SK-N-SH (cell line): Measurements from ENCODE around the gene MAD1L1. TPM values are rescaled to one million over a fixed set of nuclear protein-coding genes. Genes with fewer than 3 reads are reported as not detected.

Source experiments
- CTCF ChIA-PET: fragments of 300-600, 350-600 bp; formaldehyde crosslinking; extraction: SDS; loops from one replicate; lab custom pipeline; 2021; lab: Yijun Ruan, JAX
- POLR2A ChIA-PET: fragments of 350-600 bp; sonication (Branson Sonifier 250); formaldehyde crosslinking; extraction: SDS; loops from one replicate; lab custom pipeline; 2020; ENCODE audit warnings: antibody characterized with exemption, inconsistent platforms; lab: Yijun Ruan, JAX
- DNase-seq: peaks from one replicate; pipeline ENCODE4 v3.0.0; 2012
- H2AFZ ChIP-seq: fragments of 200-600 bp; sonication (generic); 2 replicates; pipeline ENCODE4 v1.8.1; 2016; ENCODE audit warnings: antibody characterized with exemption, mild to moderate bottlenecking, low read depth
- H3F3A ChIP-seq: fragments of 200-600 bp; sonication (generic); replicated peaks from 2 replicates; pipeline ENCODE3; 2016; ENCODE audit warnings: antibody characterized with exemption, mild to moderate bottlenecking; ENCODE audit not compliant: insufficient read depth
- H3K27ac ChIP-seq, 2 experiments: fragments of 200-500 bp in 1 of 2; fragments of 200-600 bp in 1 of 2; sonication (Bioruptor generic) in 1 of 2; sonication (generic), shearing (Covaris generic) in 1 of 2; 2 replicates each; pipeline versions ENCODE4 v1.5.1 to v1.6.1; 2014 to 2016; ENCODE audit warnings: low read depth in 2 of 2, inconsistent platforms in 1 of 2, low read length in 1 of 2, mild to moderate bottlenecking in 1 of 2, mixed read lengths in 1 of 2
- H3K27me3 ChIP-seq: fragments of 200-600 bp; sonication (generic), shearing (Covaris generic); 2 replicates; pipeline ENCODE4 v1.6.1; 2016; ENCODE audit warnings: mixed run types; ENCODE audit not compliant: insufficient read depth
- H3K36me3 ChIP-seq, 2 experiments: fragments of 200-500 bp in 1 of 2; fragments of 200-600 bp in 1 of 2; sonication (Bioruptor generic) in 1 of 2; sonication (generic) in 1 of 2; replicated peaks in 1 of 2; 2 replicates each; pipeline versions ENCODE3 to v1.5.1; 2014 to 2016; ENCODE audit warnings: low read length in 1 of 2, mild to moderate bottlenecking in 1 of 2; ENCODE audit not compliant: insufficient read depth in 2 of 2, control insufficient read depth in 1 of 2
- H3K4me1 ChIP-seq, 2 experiments: fragments of 200-500 bp in 1 of 2; fragments of 200-600 bp in 1 of 2; sonication (Bioruptor generic) in 1 of 2; sonication (generic), shearing (Covaris generic) in 1 of 2; 2 replicates each; pipeline versions ENCODE4 v1.5.1 to v1.6.1; 2014 to 2016; ENCODE audit warnings: low read depth in 1 of 2, low read length in 1 of 2, mixed run types in 1 of 2; ENCODE audit not compliant: insufficient read depth in 2 of 2, control insufficient read depth in 1 of 2
- H3K4me2 ChIP-seq: fragments of 200-600 bp; sonication (generic), shearing (Covaris generic); 2 replicates; pipeline ENCODE4 v1.6.1; 2017; ENCODE audit warnings: mixed run types
- H3K4me3 ChIP-seq, 2 experiments: fragments of 200-500 bp in 1 of 2; fragments of 200-600 bp in 1 of 2; sonication (Bioruptor generic) in 1 of 2; sonication (generic), shearing (Covaris generic) in 1 of 2; 2 replicates each; pipeline versions ENCODE4 v1.5.1 to v1.8.1; 2014 to 2016; ENCODE audit warnings: low read depth in 2 of 2, inconsistent platforms in 1 of 2, low read length in 1 of 2, mild to moderate bottlenecking in 1 of 2, mixed read lengths in 1 of 2, moderate library complexity in 1 of 2
- H3K79me2 ChIP-seq: fragments of 200-600 bp; sonication (generic); 2 replicates; pipeline ENCODE4 v1.8.1; 2017; ENCODE audit warnings: mild to moderate bottlenecking; ENCODE audit not compliant: insufficient read depth
- H3K9ac ChIP-seq: fragments of 200-600 bp; sonication (generic); 2 replicates; pipeline ENCODE4 v1.6.1; 2017; ENCODE audit warnings: mixed run types
- H3K9me2 ChIP-seq: fragments of 200-600 bp; sonication (generic); 2 replicates; pipeline ENCODE4 v1.6.1; 2017; ENCODE audit warnings: mixed run types
- H3K9me3 ChIP-seq: fragments of 200-600 bp; sonication (generic); 2 replicates; pipeline ENCODE4 v1.6.1; 2017; ENCODE audit warnings: mixed run types, mild to moderate bottlenecking, moderate library complexity
- H4K20me1 ChIP-seq: fragments of 200-600 bp; sonication (generic); 2 replicates; pipeline ENCODE4 v1.6.1; 2017; ENCODE audit warnings: mild to moderate bottlenecking, mixed run types; ENCODE audit not compliant: insufficient read depth
- CHD2 ChIP-seq: fragments of 150-350 bp; IDR thresholded peaks from 2 replicates; pipeline ENCODE4 v1.6.1; 2018; ENCODE audit warnings: low read length; ENCODE audit not compliant: partially characterized antibody
- EP300 ChIP-seq, 2 experiments: IDR thresholded peaks; 2 replicates each; pipeline versions ENCODE4 v1.4.0 to v1.6.1; 2012; ENCODE audit warnings: borderline replicate concordance in 1 of 2, low read depth in 1 of 2, low read length in 1 of 2
- EZH2phosphoT487 ChIP-seq: fragments of 200-600 bp; sonication (generic); IDR thresholded peaks from 2 replicates; pipeline ENCODE4 v1.6.1; 2017; ENCODE audit warnings: low read depth, mixed run types, mild to moderate bottlenecking, antibody characterized with exemption, moderate library complexity, borderline replicate concordance
- FOXM1 ChIP-seq: IDR thresholded peaks from 2 replicates; pipeline ENCODE4 v1.4.0; 2012; ENCODE audit warnings: low read depth, mild to moderate bottlenecking
- GATA2 ChIP-seq: sonication (generic); formaldehyde crosslinking; IDR thresholded peaks from 2 replicates; pipeline ENCODE4 v1.5.0; 2020; ENCODE audit warnings: mild to moderate bottlenecking, missing genetic modification reagents
- IRF3 ChIP-seq: fragments of 150-350 bp; IDR thresholded peaks from 2 replicates; pipeline ENCODE4 v1.6.1; 2016; ENCODE audit warnings: mild to moderate bottlenecking, low read depth, low read length
- JUND ChIP-seq: IDR thresholded peaks from 2 replicates; pipeline ENCODE4 v1.4.0; 2012
- MAX ChIP-seq: IDR thresholded peaks from 2 replicates; pipeline ENCODE4 v1.4.0; 2012; ENCODE audit warnings: low read depth
- MEF2A ChIP-seq: IDR thresholded peaks from 2 replicates; pipeline ENCODE4 v1.4.0; 2012; ENCODE audit warnings: low read depth, borderline replicate concordance
- MXI1 ChIP-seq: IDR thresholded peaks from 2 replicates; pipeline ENCODE4 v1.6.1; 2012; ENCODE audit warnings: mild to moderate bottlenecking, low read depth, low read length, improper control_type of control experiment
- POLR2AphosphoS5 ChIP-seq: IDR thresholded peaks from 2 replicates; pipeline ENCODE4 v1.6.1; 2012; ENCODE audit warnings: low read depth, low read length
- RCOR1 ChIP-seq: fragments of 150-350 bp; IDR thresholded peaks from 2 replicates; pipeline ENCODE4 v1.6.1; 2017; ENCODE audit warnings: antibody characterized with exemption, low read length
- REST ChIP-seq: IDR thresholded peaks from 2 replicates; pipeline ENCODE4 v1.6.1; 2012; ENCODE audit warnings: mild to moderate bottlenecking, low read depth, low read length, moderate library complexity
- RXRA ChIP-seq: IDR thresholded peaks from 2 replicates; pipeline ENCODE4 v1.4.0; 2012; ENCODE audit warnings: low read depth, mild to moderate bottlenecking, borderline replicate concordance
- SIN3A ChIP-seq: IDR thresholded peaks from 2 replicates; pipeline ENCODE4 v1.6.1; 2012; ENCODE audit warnings: low read depth, mild to moderate bottlenecking, low read length, moderate library complexity, borderline replicate concordance
- SMC3 ChIP-seq: IDR thresholded peaks from 2 replicates; pipeline ENCODE4 v1.6.1; 2012; ENCODE audit warnings: low read depth, low read length, improper control_type of control experiment
- TAF1 ChIP-seq: IDR thresholded peaks from 2 replicates; pipeline ENCODE4 v1.6.1; 2012; ENCODE audit warnings: low read depth, mild to moderate bottlenecking, low read length, moderate library complexity, borderline replicate concordance
- TEAD4 ChIP-seq: IDR thresholded peaks from 2 replicates; pipeline ENCODE4 v1.4.0; 2012; ENCODE audit warnings: mild to moderate bottlenecking, borderline replicate concordance; ENCODE audit not compliant: insufficient read depth
- USF1 ChIP-seq: IDR thresholded peaks from 2 replicates; pipeline ENCODE4 v1.4.0; 2012; ENCODE audit warnings: low read depth, borderline replicate concordance
- USF2 ChIP-seq: fragments of 150-350 bp; IDR thresholded peaks from 2 replicates; pipeline ENCODE4 v1.6.1; 2017; ENCODE audit warnings: antibody characterized with exemption, low read length, low read depth, borderline replicate concordance
- YY1 ChIP-seq: IDR thresholded peaks from 2 replicates; pipeline ENCODE4 v1.4.0; 2012; ENCODE audit warnings: low read depth, mild to moderate bottlenecking
- ZBTB33 ChIP-seq: IDR thresholded peaks from 2 replicates; pipeline ENCODE4 v1.4.0; 2012; ENCODE audit warnings: low read depth, borderline replicate concordance
- WGBS: methylation state at CpG from one replicate; pipeline ENCODE4 v1.1.6; 2017; ENCODE audit warnings: low lambda C conversion rate; 5-methylcytosine and 5-hydroxymethylcytosine counted together
- polyA plus RNA-seq, 3 experiments: library from polyadenylated mRNA; depleted of rRNA; stranded (reverse); fragments of >200 nt; gene quantifications; 2 replicates each; pipeline ENCODE4 v1.2.3, GENCODE V29; 2012

MAD1L1 gene
- polyA plus RNA-seq, 1 of the 3 experiments (the other 2 are of a cell fraction) = 46.2 TPM

GRCh38 chr7:2165239-2165609, 67.5 kb downstream of the MAD1L1 start (continued):
- TF ChIP-seq CHD2 = no peak
- no peak for TF ChIP-seq EZH2phosphoT487
- no peak for TF ChIP-seq REST
- no peak for TF ChIP-seq YY1

GRCh38 chr7:2164646-2165045, 68.1 kb downstream of the MAD1L1 start:
- no peak for TF ChIP-seq RXRA
- TF ChIP-seq USF1 = no peak
- TF ChIP-seq JUND = no peak
- no peak for TF ChIP-seq TAF1
- TF ChIP-seq CHD2 = no peak
- TF ChIP-seq MEF2A = no peak
- no peak for TF ChIP-seq FOXM1
- TF ChIP-seq IRF3 = no peak
- no peak for TF ChIP-seq RCOR1
- no peak for TF ChIP-seq TEAD4
- no peak for TF ChIP-seq MAX
- TF ChIP-seq EP300 (IDR thresholded peaks at IDR 0.05; ENCODE audit: borderline replicate concordance in 1 of 2, low read depth in 1 of 2, low read length in 1 of 2) = no peak
- TF ChIP-seq POLR2AphosphoS5 = no peak
- no peak for TF ChIP-seq USF2
- TF ChIP-seq GATA2 (CRISPR knock-in tag) = no peak
- no peak for TF ChIP-seq MXI1
- TF ChIP-seq SIN3A = no peak
- TF ChIP-seq ZBTB33 = no peak
- no peak for TF ChIP-seq YY1
- no peak for TF ChIP-seq SMC3
- Histone ChIP-seq H3K4me1 (peaks cover 0 to 35% of the 10 kb centered on the region in 2 experiments; a peak in 3 of 4 replicates), H3K4me3 (no peak overlapping the region), H3K4me2 (no peak overlapping the region), H3K27ac (no peak overlapping the region; a peak in 1 of 4 replicates), H3K9me3 (no peaks in the 10 kb centered on the region), H3K9ac (no peak overlapping the region), H3K9me2 (no peaks in the 10 kb centered on the region), H4K20me1 (no peaks in the 10 kb centered on the region), H3F3A (no peaks in the 10 kb centered on the region), H3K27me3 (no peaks in the 10 kb centered on the region), H3K79me2 (no peaks in the 10 kb centered on the region), H3K36me3 (no peaks in the 10 kb centered on the region), H2AFZ (no peak overlapping the region)
- DNase-seq = peak; percentile 36
- POLR2A ChIA-PET = no interaction called here
- WGBS = 94% methylated on average over 5 of the region's 5 CpGs
- CTCF ChIA-PET = interaction anchor here (0.9 to 2.2 kb wide), 4 partner anchors 22 to 45 kb away, joined by 3 to 9 read pairs (median 4); no protein-coding TSS in a partner anchor
